ENCODE data around the gene CNTNAP2.

DNA sequence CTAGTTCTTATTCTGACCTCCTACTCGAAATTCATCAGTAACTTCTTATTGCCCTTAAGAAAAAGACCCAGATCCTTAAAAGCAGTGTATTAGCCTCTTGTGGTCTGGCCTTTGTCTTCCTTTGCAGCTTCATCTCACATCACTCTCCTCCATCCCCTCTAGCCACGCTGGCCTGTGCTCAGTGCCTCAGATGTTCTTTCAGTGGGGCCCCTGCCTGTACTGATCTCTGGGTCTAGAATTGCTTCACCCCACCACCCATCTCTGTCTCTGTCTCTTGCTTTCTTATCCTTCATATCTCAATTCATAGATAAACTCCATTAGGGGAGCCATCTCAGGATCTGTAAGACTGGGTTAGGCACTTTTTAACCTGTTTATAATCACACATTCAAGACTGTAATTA is 1295.5 kb downstream of the CNTNAP2 start:
- TF ChIP-seq, protein P1, sequence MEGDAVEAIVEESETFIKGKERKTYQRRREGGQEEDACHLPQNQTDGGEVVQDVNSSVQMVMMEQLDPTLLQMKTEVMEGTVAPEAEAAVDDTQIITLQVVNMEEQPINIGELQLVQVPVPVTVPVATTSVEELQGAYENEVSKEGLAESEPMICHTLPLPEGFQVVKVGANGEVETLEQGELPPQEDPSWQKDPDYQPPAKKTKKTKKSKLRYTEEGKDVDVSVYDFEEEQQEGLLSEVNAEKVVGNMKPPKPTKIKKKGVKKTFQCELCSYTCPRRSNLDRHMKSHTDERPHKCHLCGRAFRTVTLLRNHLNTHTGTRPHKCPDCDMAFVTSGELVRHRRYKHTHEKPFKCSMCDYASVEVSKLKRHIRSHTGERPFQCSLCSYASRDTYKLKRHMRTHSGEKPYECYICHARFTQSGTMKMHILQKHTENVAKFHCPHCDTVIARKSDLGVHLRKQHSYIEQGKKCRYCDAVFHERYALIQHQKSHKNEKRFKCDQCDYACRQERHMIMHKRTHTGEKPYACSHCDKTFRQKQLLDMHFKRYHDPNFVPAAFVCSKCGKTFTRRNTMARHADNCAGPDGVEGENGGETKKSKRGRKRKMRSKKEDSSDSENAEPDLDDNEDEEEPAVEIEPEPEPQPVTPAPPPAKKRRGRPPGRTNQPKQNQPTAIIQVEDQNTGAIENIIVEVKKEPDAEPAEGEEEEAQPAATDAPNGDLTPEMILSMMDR (IDR thresholded peaks at IDR 0.05; ENCODE audit: insufficient read depth, low read length, poor library complexity, severe bottlenecking) = no peak
- no peak for TF ChIP-seq EZH2phosphoT487 (conservative IDR thresholded peaks at IDR 0.05; ENCODE audit: low read length)
